DMS153 (cell line): ENCODE measurements around the gene LIX1L.
"Not testable (repeated sequence)": the region's sequence is repeated elsewhere in the genome, so short reads cannot be mapped to it uniquely, and the experiment has no call there.

Source experiments
- DNase-seq: peaks from one replicate; lab custom pipeline; 2025; lab: John Stamatoyannopoulos, UW

LIX1L gene

GRCh38 chr1:145936247-145936646 is 21.6 kb downstream of the LIX1L start:
- no peak for DNase-seq

GRCh38 chr1:145935708-145936107 is 22.1 kb downstream of the LIX1L start:
- DNase-seq: no peak

GRCh38 chr1:145932522-145933009 is 25.3 kb downstream of the LIX1L start:
- DNase-seq: not testable (repeated sequence)

GRCh38 chr1:145927916-145928643 is 29.7 kb downstream of the LIX1L start:
- DNase-seq: no peak

- peak; percentile 99 for DNase-seq
Measured at GRCh38 chr1:145927063-145927886, 30.5 kb downstream of the LIX1L start, which contains the start of gene RBM8A. Gene RBM8A, minus strand, starts transcription at chr1:145927484. Its CDS starts 58 bp downstream, at chr1:145927426.

GRCh38 chr1:145926686-145927062 is 31.1 kb downstream of the LIX1L start:
- no peak for DNase-seq

- no peak for DNase-seq
Measured at GRCh38 chr1:145922266-145922665, 35.6 kb downstream of the LIX1L start.

- not testable (repeated sequence) for DNase-seq
Measured at GRCh38 chr1:145920297-145920696, 37.5 kb downstream of the LIX1L start.

- peak; percentile 13 for DNase-seq
Measured at GRCh38 chr1:145918992-145919939, 38.6 kb downstream of the LIX1L start.

GRCh38 chr1:145918144-145918991 is 39.4 kb downstream of the LIX1L start, which contains the start of gene PEX11B:
Gene PEX11B, minus strand, starts transcription at chr1:145918717. Its CDS starts 29 bp downstream, at chr1:145918688.
- peak; percentile 79 for DNase-seq

GRCh38 chr1:145917595-145917994 is 40.2 kb downstream of the LIX1L start:
- no peak for DNase-seq

GRCh38 chr1:145916745-145917144 is 41.1 kb downstream of the LIX1L start:
- DNase-seq: no peak

GRCh38 chr1:145912128-145912641 is 45.6 kb downstream of the LIX1L start:
- no peak for DNase-seq

- DNase-seq: no peak
Measured at GRCh38 chr1:145908653-145909052, 49.2 kb downstream of the LIX1L start.

GRCh38 chr1:145906954-145907753 is 50.7 kb downstream of the LIX1L start:
- DNase-seq: no peak

GRCh38 chr1:145901312-145902021 is 56.4 kb downstream of the LIX1L start:
- no peak for DNase-seq

GRCh38 chr1:145898756-145899155 is 59.1 kb downstream of the LIX1L start:
- DNase-seq: no peak

- no peak for DNase-seq
Measured at GRCh38 chr1:145897969-145898368, 59.8 kb downstream of the LIX1L start.

GRCh38 chr1:145895471-145895870 is 62.3 kb downstream of the LIX1L start:
- no peak for DNase-seq
